Keratinocyte (primary cell): ENCODE measurements around the gene STAG1. TPM values are rescaled to one million over a fixed set of nuclear protein-coding genes. Genes with fewer than 3 reads are reported as not detected.

ENCODE experiments used
- DNase-seq: peaks from one replicate; pipeline ENCODE4 v3.0.0-alpha.2; 2011; ENCODE audit warnings: low read depth, missing footprints, low spot score
- FAIRE-seq: peaks from 2 replicates; lab custom pipeline; 2011; peaks lifted over from hg19 to GRCh38; lab: Jason Lieb, UNC
- H2AFZ ChIP-seq: 2 replicates; pipeline ENCODE4 v1.6.0; 2012; ENCODE audit warnings: low read length, control low read depth, inconsistent platforms; ENCODE audit not compliant: control insufficient read depth
- H3K27ac ChIP-seq: 2 replicates; pipeline ENCODE4 v1.5.1; 2011; ENCODE audit warnings: low read length; ENCODE audit not compliant: control insufficient read depth, insufficient read depth
- H3K27me3 ChIP-seq: 3 replicates; pipeline ENCODE4 v1.6.0; 2011; ENCODE audit warnings: low read length; ENCODE audit not compliant: control insufficient read depth, insufficient read depth; ENCODE audit errors: extremely low read depth
- H3K36me3 ChIP-seq, 2 experiments: 2 replicates in 1 of 2; 3 replicates in 1 of 2; pipeline ENCODE4 v1.5.1; 2011; ENCODE audit warnings: low read length in 2 of 2, mild to moderate bottlenecking in 1 of 2; ENCODE audit not compliant: control insufficient read depth in 2 of 2, insufficient read depth in 2 of 2; ENCODE audit errors: extremely low read depth in 1 of 2
- H3K4me1 ChIP-seq: 3 replicates; pipeline ENCODE4 v1.5.1; 2011; ENCODE audit warnings: low read length; ENCODE audit not compliant: control insufficient read depth, insufficient read depth; ENCODE audit errors: extremely low read depth
- H3K4me2 ChIP-seq: 3 replicates; pipeline ENCODE4 v1.6.0; 2011; ENCODE audit warnings: low read depth, low read length; ENCODE audit not compliant: control insufficient read depth, insufficient read depth; ENCODE audit errors: extremely low read depth
- H3K4me3 ChIP-seq, 3 experiments: fragments of 200-600 bp in 1 of 3; sonication (generic) in 1 of 3; 2 replicates in 2 of 3; 3 replicates in 1 of 3; pipeline ENCODE4 v1.5.1; 2011 to 2016; ENCODE audit warnings: low read length in 3 of 3, mild to moderate bottlenecking in 3 of 3, control low read depth in 2 of 3, inconsistent platforms in 1 of 3, low read depth in 1 of 3, mixed read lengths in 1 of 3, mixed run types in 1 of 3, moderate library complexity in 1 of 3; ENCODE audit not compliant: control insufficient read depth in 2 of 3, insufficient read depth in 2 of 3; ENCODE audit errors: extremely low read depth in 1 of 3
- H3K79me2 ChIP-seq: 2 replicates; pipeline ENCODE4 v1.6.0; 2012; ENCODE audit warnings: low read length; ENCODE audit not compliant: control insufficient read depth, insufficient read depth
- H3K9ac ChIP-seq: 3 replicates; pipeline ENCODE4 v1.6.0; 2011; ENCODE audit warnings: low read length; ENCODE audit not compliant: control insufficient read depth, insufficient read depth; ENCODE audit errors: extremely low read depth
- H3K9me1 ChIP-seq: 3 replicates; pipeline ENCODE4 v1.6.0; 2011; ENCODE audit warnings: low read length; ENCODE audit not compliant: control insufficient read depth, insufficient read depth; ENCODE audit errors: extremely low read depth
- H3K9me3 ChIP-seq: 2 replicates; pipeline ENCODE4 v1.5.1; 2012; ENCODE audit warnings: low read depth, low read length; ENCODE audit not compliant: control insufficient read depth
- H4K20me1 ChIP-seq: 3 replicates; pipeline ENCODE4 v1.6.0; 2011; ENCODE audit warnings: low read length; ENCODE audit not compliant: control insufficient read depth, insufficient read depth; ENCODE audit errors: extremely low read depth
- EZH2 ChIP-seq: IDR thresholded peaks from one replicate; pipeline ENCODE4 v1.6.1; 2012; ENCODE audit warnings: inconsistent platforms, mild to moderate bottlenecking, low read length, moderate library complexity
- dilution Hi-C: fragments of 300-500 bp; cut with MboI; formaldehyde crosslinking; loops from one replicate; pipeline ENCODE4 v1.7.0; 2020; ENCODE audit warnings: low sequenced_read_pairs; ENCODE audit not compliant: extremely low pct_ligation_motif_present
- polyA plus RNA-seq, 5 experiments: library from polyadenylated mRNA; depleted of rRNA in 3 of 5; stranded (reverse) in 3 of 5; stranded (forward) in 1 of 5; unstranded in 1 of 5; fragments of >200 nt; gene quantifications; 1 replicate in 1 of 5; 2 replicates in 3 of 5; 3 replicates in 1 of 5; pipeline versions ENCODE4 v1.2.1 to v1.2.3, GENCODE V29; 2011 to 2012; ENCODE audit warnings: missing spikeins in 2 of 5, low read depth in 1 of 5, low replicate concordance in 1 of 5
- small RNA-seq, 3 experiments: library from RNA; depleted of rRNA; stranded (forward); fragments of <200 nt; gene quantifications; one replicate each; pipeline ENCODE3, GENCODE V24; 2012; ENCODE audit warnings: low read depth in 3 of 3, low replicate concordance in 1 of 3; ENCODE audit not compliant: insufficient read length in 3 of 3
- TF ChIP-seq, protein P1 (sequence below), 3 experiments: IDR thresholded peaks in 1 of 3; conservative IDR thresholded peaks in 1 of 3; optimal IDR thresholded peaks in 1 of 3; 2 replicates in 2 of 3; 3 replicates in 1 of 3; pipeline versions ENCODE3 to v1.5.1; 2011; ENCODE audit warnings: low read length in 3 of 3, mild to moderate bottlenecking in 3 of 3, moderate library complexity in 2 of 3, control low read depth in 1 of 3, inconsistent platforms in 1 of 3; ENCODE audit not compliant: insufficient read depth in 2 of 3; ENCODE audit errors: extremely low read depth in 1 of 3

STAG1 gene
- polyA plus RNA-seq, 1 donor (not counting 4 experiments of a cell fraction or from before 2014, with no cell fraction given), result 11.8 TPM

DNA sequence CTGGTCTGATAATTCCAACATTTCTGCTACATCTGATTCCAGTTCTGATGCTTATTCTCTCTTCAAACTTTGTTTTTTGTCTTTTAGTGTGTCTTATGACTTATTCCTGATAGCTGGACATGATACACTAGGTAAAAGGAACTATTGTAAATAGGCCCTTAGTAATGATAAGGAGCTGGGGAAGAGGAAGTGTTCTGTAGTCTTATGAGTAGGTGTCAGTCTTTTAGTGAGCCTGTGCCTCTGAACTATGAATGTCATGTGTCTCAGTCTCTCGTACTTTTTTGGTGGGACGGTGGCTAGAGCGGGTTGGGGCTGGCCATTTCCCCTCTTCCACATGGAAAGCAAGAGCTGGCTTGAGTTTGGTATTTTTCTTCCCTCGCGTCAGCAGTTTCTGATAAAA lies 460.9 kb downstream of the STAG1 start:
- no peak overlapping the region for H3K27ac ChIP-seq
- no peaks in the 10 kb centered on the region for H3K9me3 ChIP-seq
- H4K20me1 ChIP-seq, result no peaks in the 10 kb centered on the region
- no peaks in the 10 kb centered on the region for H3K9me1 ChIP-seq
- TF ChIP-seq, protein P1, sequence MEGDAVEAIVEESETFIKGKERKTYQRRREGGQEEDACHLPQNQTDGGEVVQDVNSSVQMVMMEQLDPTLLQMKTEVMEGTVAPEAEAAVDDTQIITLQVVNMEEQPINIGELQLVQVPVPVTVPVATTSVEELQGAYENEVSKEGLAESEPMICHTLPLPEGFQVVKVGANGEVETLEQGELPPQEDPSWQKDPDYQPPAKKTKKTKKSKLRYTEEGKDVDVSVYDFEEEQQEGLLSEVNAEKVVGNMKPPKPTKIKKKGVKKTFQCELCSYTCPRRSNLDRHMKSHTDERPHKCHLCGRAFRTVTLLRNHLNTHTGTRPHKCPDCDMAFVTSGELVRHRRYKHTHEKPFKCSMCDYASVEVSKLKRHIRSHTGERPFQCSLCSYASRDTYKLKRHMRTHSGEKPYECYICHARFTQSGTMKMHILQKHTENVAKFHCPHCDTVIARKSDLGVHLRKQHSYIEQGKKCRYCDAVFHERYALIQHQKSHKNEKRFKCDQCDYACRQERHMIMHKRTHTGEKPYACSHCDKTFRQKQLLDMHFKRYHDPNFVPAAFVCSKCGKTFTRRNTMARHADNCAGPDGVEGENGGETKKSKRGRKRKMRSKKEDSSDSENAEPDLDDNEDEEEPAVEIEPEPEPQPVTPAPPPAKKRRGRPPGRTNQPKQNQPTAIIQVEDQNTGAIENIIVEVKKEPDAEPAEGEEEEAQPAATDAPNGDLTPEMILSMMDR (optimal IDR thresholded peaks at IDR 0.05 in 1 of 3, IDR thresholded peaks at IDR 0.05 in 1 of 3, conservative IDR thresholded peaks at IDR 0.05 in 1 of 3; ENCODE audit: extremely low read depth in 1 of 3, insufficient read depth in 2 of 3, low read length in 3 of 3), result no peak
- TF ChIP-seq EZH2, result no peak
- no peak for FAIRE-seq
- no peak overlapping the region for H3K4me2 ChIP-seq
- peaks cover 2 to 4% of the 10 kb centered on the region in 2 experiments for H3K36me3 ChIP-seq
- H2AFZ ChIP-seq, result no peak overlapping the region
- H3K4me3 ChIP-seq, result no peak overlapping the region
- no peaks in the 10 kb centered on the region for H3K79me2 ChIP-seq
- H3K9ac ChIP-seq, result no peak overlapping the region
- H3K4me1 ChIP-seq, result no peaks in the 10 kb centered on the region
- no peaks in the 10 kb centered on the region for H3K27me3 ChIP-seq
- dilution Hi-C loops, result no loop called here
- DNase-seq, result no peak

Small RNAs within 50 kb of the gene (small RNA-seq; reads per million reads assigned to genes)
- gene RNU6-1284P (0 to 0.25 (median 0) reads per million in 3 experiments), gene RNU6-789P (0 reads per million in 3 experiments)

Other genes with a start within 250 kb of the STAG1 start
- gene SLC35G2, start 66.7 kb upstream of the STAG1 start, polyA plus RNA-seq, result 0.61 to 1.9 TPM (median 1.5 TPM) in 3 replicates
- 35.8 to 57.9 TPM (median 44.2 TPM) in 3 replicates for gene NCK1, start 109.8 kb upstream of the STAG1 start, polyA plus RNA-seq
- 192 to 319 TPM (median 239 TPM) in 3 replicates for gene IL20RB, start 205.6 kb upstream of the STAG1 start, polyA plus RNA-seq